HepG2 (cell line): Measurements from ENCODE around the gene CDCP1. TPM values are rescaled to one million over a fixed set of nuclear protein-coding genes. Genes with fewer than 3 reads are reported as not detected.
A peak's percentile ranks its signal among the peaks of the same experiment; 100 is the strongest.

Source experiments
- ATAC-seq: fragments of 200-7000 bp; cut with Tn5 transposase; 3 replicates; pipeline ENCODE4 v1.9.1; 2020; ENCODE audit warnings: mild to moderate bottlenecking, moderate library complexity
- BruUV-seq: library from RNA; stranded (reverse); fragments of 400-500 nt; replicated peaks from 2 replicates; lab custom pipeline; 2021; lab: Mats Ljungman, UMichigan
- CTCF ChIA-PET: fragments of 300-600 bp; formaldehyde crosslinking; extraction: SDS; loops from one replicate; lab custom pipeline; 2021; ENCODE audit warnings: low total read pairs, inconsistent platforms, low intra/inter-chr PET ratio; lab: Yijun Ruan, JAX
- POLR2A ChIA-PET: fragments of 350-600 bp; sonication (Branson Sonifier 250); formaldehyde crosslinking; loops from one replicate; lab custom pipeline; 2020; ENCODE audit warnings: antibody characterized with exemption, inconsistent platforms; lab: Yijun Ruan, JAX
- DNase-seq: peaks from one replicate; pipeline ENCODE4 v3.0.0-alpha.2; 2015; ENCODE audit warnings: low spot score
- FAIRE-seq: peaks from 3 replicates; lab custom pipeline; 2011; peaks lifted over from hg19 to GRCh38; lab: Jason Lieb, UNC
- H2AFZ ChIP-seq: one replicate; pipeline ENCODE4 v1.6.1; 2011; ENCODE audit warnings: low read length, inconsistent platforms
- H3K27ac ChIP-seq: fragments of 300-600 bp; 3 replicates; pipeline ENCODE4 v1.8.0; 2011; ENCODE audit warnings: mixed run types, mild to moderate bottlenecking, mixed read lengths, low read length, inconsistent platforms; ENCODE audit not compliant: insufficient read depth; ENCODE audit errors: extremely low read length
- H3K27me3 ChIP-seq, 2 experiments: fragments of 200-600 bp in 1 of 2; 2 replicates in 1 of 2; 3 replicates in 1 of 2; pipeline versions ENCODE4 v1.6.0 to v1.8.0; 2011; ENCODE audit warnings: low read length in 2 of 2, mild to moderate bottlenecking in 2 of 2, moderate library complexity in 2 of 2, inconsistent platforms in 1 of 2; ENCODE audit not compliant: insufficient read depth in 2 of 2, control insufficient read depth in 1 of 2
- H3K36me3 ChIP-seq, 2 experiments: fragments of 200-600 bp in 1 of 2; replicated peaks in 1 of 2; 2 replicates in 1 of 2; 3 replicates in 1 of 2; pipeline versions ENCODE4 v1.5.1 to v1.8.0; 2011; ENCODE audit warnings: low read length in 2 of 2, inconsistent platforms in 1 of 2; ENCODE audit not compliant: insufficient read depth in 2 of 2, control insufficient read depth in 1 of 2
- H3K4me1 ChIP-seq: 2 replicates; pipeline ENCODE4 v1.5.1; 2012; ENCODE audit warnings: low read length, inconsistent platforms; ENCODE audit not compliant: insufficient read depth
- H3K4me2 ChIP-seq: 2 replicates; pipeline ENCODE4 v1.6.0; 2011; ENCODE audit warnings: low read depth, low read length, inconsistent platforms
- H3K4me3 ChIP-seq, 3 experiments: fragments of 200-600 bp in 1 of 3; sonication (generic), shearing (Covaris generic) in 1 of 3; replicated peaks in 1 of 3; 2 replicates each; pipeline ENCODE4 v1.5.1; 2011 to 2016; ENCODE audit warnings: low read length in 3 of 3, inconsistent platforms in 2 of 3, low read depth in 2 of 3, mild to moderate bottlenecking in 2 of 3, control low read depth in 1 of 3, mixed read lengths in 1 of 3; ENCODE audit not compliant: insufficient read depth in 1 of 3
- H3K79me2 ChIP-seq: one replicate; pipeline ENCODE4 v1.6.1; 2011; ENCODE audit warnings: low read length, inconsistent platforms; ENCODE audit not compliant: insufficient read depth
- H3K9ac ChIP-seq: 2 replicates; pipeline ENCODE4 v1.6.0; 2011; ENCODE audit warnings: mild to moderate bottlenecking, low read depth, low read length, inconsistent platforms; ENCODE audit not compliant: insufficient read depth
- H3K9me3 ChIP-seq: 2 replicates; pipeline ENCODE4 v1.5.1; 2012; ENCODE audit warnings: mild to moderate bottlenecking, low read length
- H4K20me1 ChIP-seq: 2 replicates; pipeline ENCODE4 v1.6.0; 2011; ENCODE audit warnings: inconsistent platforms, mild to moderate bottlenecking, low read length, moderate library complexity; ENCODE audit not compliant: insufficient read depth
- CBX1 ChIP-seq: IDR thresholded peaks from one replicate; pipeline ENCODE4 v1.6.1; 2016; ENCODE audit warnings: antibody characterized with exemption, low read depth
- DPF2 ChIP-seq: sonication (generic); formaldehyde crosslinking; IDR thresholded peaks from 2 replicates; pipeline ENCODE4 v1.4.0; 2020; ENCODE audit warnings: mild to moderate bottlenecking, low read depth, missing genetic modification reagents, borderline replicate concordance
- GLI4 ChIP-seq: sonication (generic); formaldehyde crosslinking; IDR thresholded peaks from 2 replicates; pipeline ENCODE4 v1.5.1; 2020; ENCODE audit warnings: missing genetic modification reagents, mild to moderate bottlenecking, moderate library complexity, borderline replicate concordance
- HHEX ChIP-seq: IDR thresholded peaks from 2 replicates; pipeline ENCODE4 v1.6.1; 2016; ENCODE audit warnings: control low read depth
- HMGA1 ChIP-seq: sonication (generic); formaldehyde crosslinking; conservative IDR thresholded peaks from 2 replicates; pipeline ENCODE4 v1.4.0; 2020; ENCODE audit warnings: missing genetic modification reagents
- MIER2 ChIP-seq: IDR thresholded peaks from 2 replicates; pipeline ENCODE4 v1.6.1; 2016; ENCODE audit warnings: missing biosample characterization, missing genetic modification reagents
- PCBP2 ChIP-seq: fragments of 200-400 bp; formaldehyde crosslinking; optimal IDR thresholded peaks from 2 replicates; pipeline ENCODE3; 2018; ENCODE audit warnings: low read length, low read depth; ENCODE audit not compliant: poor library complexity, severe bottlenecking
- POLR2AphosphoS5 ChIP-seq: IDR thresholded peaks from 2 replicates; pipeline ENCODE4 v1.6.1; 2012; ENCODE audit warnings: low read depth, low read length
- SKI ChIP-seq: fragments of 450-650 bp; IDR thresholded peaks from one replicate; pipeline ENCODE4 v1.6.1; 2018; ENCODE audit warnings: mild to moderate bottlenecking; ENCODE audit not compliant: partially characterized antibody
- SRSF1 ChIP-seq: fragments of 200-400 bp; formaldehyde crosslinking; optimal IDR thresholded peaks from 2 replicates; pipeline ENCODE3; 2017; ENCODE audit warnings: mild to moderate bottlenecking, low read depth, low read length, moderate library complexity
- ZFP36L1 ChIP-seq: sonication (generic); formaldehyde crosslinking; IDR thresholded peaks from 2 replicates; pipeline ENCODE4 v1.8.0; 2022; ENCODE audit warnings: mild to moderate bottlenecking, missing genetic modification reagents, moderate library complexity
- ZNF557 ChIP-seq: sonication (generic); formaldehyde crosslinking; IDR thresholded peaks from 2 replicates; pipeline ENCODE4 v1.4.0; 2020; ENCODE audit warnings: missing genetic modification reagents
- ZNF720 ChIP-seq: sonication (generic); formaldehyde crosslinking; IDR thresholded peaks from 2 replicates; pipeline ENCODE4 v1.4.0; 2020; ENCODE audit warnings: missing genetic modification reagents
- WGBS: methylation state at CpG from one replicate; pipeline ENCODE4 v1.1.6; 2017; ENCODE audit warnings: low lambda C conversion rate; 5-methylcytosine and 5-hydroxymethylcytosine counted together
- in situ Hi-C: cut with HindIII; loops from 2 replicates; pipeline ENCODE4 v1.10.0; 2017; ENCODE audit warnings: low pct_unique_long_range_greater_than_20kb; ENCODE audit not compliant: extremely low pct_ligation_motif_present
- intact Hi-C: fragments of 100-400 bp; cut with micrococcal nuclease; formaldehyde crosslinking; loops from one replicate; pipeline ENCODE4 v1.10.0; 2022; ENCODE audit not compliant: unreplicated experiment
- polyA plus RNA-seq, 8 experiments: library from polyadenylated mRNA; depleted of rRNA in 3 of 8; stranded (reverse) in 7 of 8; unstranded in 1 of 8; fragments of >200 nt; fragmentation: Illumina TruSeq in 4 of 8; extraction: Trizol in 4 of 8; gene quantifications; 2 replicates each; pipeline versions ENCODE4 v1.2.1 to v1.2.3, GENCODE V29; 2011 to 2016; ENCODE audit warnings: low read depth in 4 of 8, missing spikeins in 1 of 8, mixed read lengths in 1 of 8; ENCODE audit not compliant: insufficient read depth in 1 of 8
- total RNA-seq, 5 experiments: library from RNA; depleted of rRNA; stranded (reverse); fragments of >200 nt; fragmentation: Illumina TruSeq; extraction: Trizol; gene quantifications; 2 replicates each; pipeline ENCODE4 v1.2.3, GENCODE V29; 2016; ENCODE audit warnings: low read depth in 1 of 5
- TF ChIP-seq, protein P1 (sequence below): sonication (generic); formaldehyde crosslinking; IDR thresholded peaks from 2 replicates; pipeline ENCODE4 v1.4.0; 2020; ENCODE audit warnings: missing genetic modification reagents
- TF ChIP-seq, protein P2 (sequence below): sonication (generic); formaldehyde crosslinking; conservative IDR thresholded peaks from 2 replicates; pipeline ENCODE4 v1.4.0; 2020; ENCODE audit warnings: missing genetic modification reagents

Gene CDCP1
- total and polyA plus RNA-seq, 2 of the 13 experiments (the other 11 are each of a cell fraction or from before 2014, with no cell fraction given): 0.11 to 0.18 TPM

DNA sequence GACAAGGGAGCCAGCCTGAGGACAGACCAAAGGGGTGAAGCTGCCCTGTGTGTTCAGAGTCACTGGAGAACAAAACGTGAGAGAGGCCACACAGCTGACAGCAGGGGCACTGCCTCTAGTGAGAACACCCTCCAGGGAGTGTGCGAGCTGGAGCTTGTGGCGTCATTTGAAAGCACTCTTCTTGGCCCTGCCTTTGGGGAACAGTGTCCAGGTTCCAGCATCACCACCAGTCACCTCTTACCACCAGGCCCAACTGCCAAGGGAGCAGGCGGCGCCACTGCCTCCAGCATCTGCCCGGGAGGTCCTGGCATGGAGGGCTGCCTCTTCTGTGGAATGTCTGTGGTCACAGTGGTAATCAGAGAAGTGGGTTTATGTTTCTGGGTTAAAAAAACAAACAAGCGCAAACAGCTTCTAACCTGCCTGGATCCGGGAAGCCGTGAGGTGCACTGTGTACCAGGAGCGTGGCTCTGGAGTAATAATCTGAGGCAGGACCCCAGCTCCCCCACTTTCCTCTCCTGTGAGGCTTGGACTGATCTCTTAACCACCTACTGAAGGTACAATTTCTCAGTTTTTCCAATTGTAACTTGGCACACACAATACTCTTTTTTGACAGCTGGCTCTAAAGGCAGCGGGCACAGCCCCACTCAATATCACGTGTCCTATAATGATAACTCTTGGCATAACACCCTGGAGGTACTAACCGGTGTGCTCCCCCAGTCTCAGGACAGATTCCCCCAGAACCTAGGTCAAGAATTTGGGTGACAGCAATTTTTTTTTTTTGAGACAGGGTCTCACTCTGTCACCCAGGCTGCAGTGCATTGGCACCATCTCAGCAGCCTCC, 32.2 kb upstream of the CDCP1 start:
- CTCF ChIA-PET: no interaction called here
- intact Hi-C loops: no loop called here
- Histone ChIP-seq H3K4me3 (no peak overlapping the region), H3K27ac (no peak overlapping the region), H3K36me3 (no peaks in the 10 kb centered on the region), H2AFZ (no peak overlapping the region), H3K4me2 (no peak overlapping the region), H3K27me3 (peaks cover 0 to 4% of the 10 kb centered on the region in 2 experiments; a peak in 3 of 5 replicates), H3K4me1 (peaks cover 8% of the 10 kb centered on the region), H3K9ac (no peak overlapping the region), H3K79me2 (no peaks in the 10 kb centered on the region), H4K20me1 (no peaks in the 10 kb centered on the region), H3K9me3 (no peaks in the 10 kb centered on the region)
- TF ChIP-seq DPF2 (CRISPR knock-in tag) (no peak), HMGA1 (CRISPR knock-in tag) (no peak), ZFP36L1 (CRISPR knock-in tag) (no peak), CBX1 (no peak), GLI4 (CRISPR knock-in tag) (no peak)
- no peak for DNase-seq
- no peak for FAIRE-seq
- ATAC-seq: peak; percentile 41; the same call in 2 of the 3 replicates
- in situ Hi-C loops: no loop called here
- WGBS: 43% methylated on average over 7 of the region's 13 CpGs
- POLR2A ChIA-PET: no interaction called here
- BruUV-seq: no TSS peak

DNA sequence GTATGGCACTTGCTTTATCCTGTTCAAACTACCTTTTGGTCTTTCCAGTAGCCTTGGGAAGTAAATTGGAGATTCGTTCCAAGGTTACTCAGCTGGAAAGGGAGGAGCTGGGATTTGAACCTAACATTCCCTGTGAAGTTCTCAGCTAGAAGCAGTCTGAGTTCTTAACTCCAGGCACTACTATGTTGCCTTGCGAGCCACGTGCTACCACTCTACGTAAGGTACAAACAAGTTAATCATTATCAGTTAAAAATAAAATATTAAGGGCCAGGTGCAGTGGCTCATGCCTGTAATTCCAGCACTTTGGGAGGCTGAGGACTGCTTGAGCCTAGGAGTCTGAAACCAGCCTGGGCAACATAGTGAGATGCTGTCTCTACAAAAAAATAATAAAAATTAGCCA, 30.7 kb upstream of the CDCP1 start:
- Histone ChIP-seq H3K9me3 (no peaks in the 10 kb centered on the region), H3K36me3 (no peaks in the 10 kb centered on the region), H4K20me1 (no peaks in the 10 kb centered on the region), H3K4me2 (no peak overlapping the region), H3K27me3 (peaks cover 0 to 4% of the 10 kb centered on the region in 2 experiments; a peak in 3 of 5 replicates), H3K4me3 (no peak overlapping the region), H3K4me1 (no peaks in the 10 kb centered on the region), H3K9ac (no peak overlapping the region), H3K79me2 (no peaks in the 10 kb centered on the region), H3K27ac (no peak overlapping the region), H2AFZ (no peak overlapping the region)
- 0% methylated on average over 4 of the region's 4 CpGs for WGBS
- in situ Hi-C loops (no loop called here), intact Hi-C loops (no loop called here)
- FAIRE-seq (no peak), DNase-seq (no peak), ATAC-seq (no peak)
- BruUV-seq: no TSS peak
- POLR2A ChIA-PET: no interaction called here
- CTCF ChIA-PET: no interaction called here
- no peak for TF ChIP-seq PCBP2
- TF ChIP-seq, protein P1, sequence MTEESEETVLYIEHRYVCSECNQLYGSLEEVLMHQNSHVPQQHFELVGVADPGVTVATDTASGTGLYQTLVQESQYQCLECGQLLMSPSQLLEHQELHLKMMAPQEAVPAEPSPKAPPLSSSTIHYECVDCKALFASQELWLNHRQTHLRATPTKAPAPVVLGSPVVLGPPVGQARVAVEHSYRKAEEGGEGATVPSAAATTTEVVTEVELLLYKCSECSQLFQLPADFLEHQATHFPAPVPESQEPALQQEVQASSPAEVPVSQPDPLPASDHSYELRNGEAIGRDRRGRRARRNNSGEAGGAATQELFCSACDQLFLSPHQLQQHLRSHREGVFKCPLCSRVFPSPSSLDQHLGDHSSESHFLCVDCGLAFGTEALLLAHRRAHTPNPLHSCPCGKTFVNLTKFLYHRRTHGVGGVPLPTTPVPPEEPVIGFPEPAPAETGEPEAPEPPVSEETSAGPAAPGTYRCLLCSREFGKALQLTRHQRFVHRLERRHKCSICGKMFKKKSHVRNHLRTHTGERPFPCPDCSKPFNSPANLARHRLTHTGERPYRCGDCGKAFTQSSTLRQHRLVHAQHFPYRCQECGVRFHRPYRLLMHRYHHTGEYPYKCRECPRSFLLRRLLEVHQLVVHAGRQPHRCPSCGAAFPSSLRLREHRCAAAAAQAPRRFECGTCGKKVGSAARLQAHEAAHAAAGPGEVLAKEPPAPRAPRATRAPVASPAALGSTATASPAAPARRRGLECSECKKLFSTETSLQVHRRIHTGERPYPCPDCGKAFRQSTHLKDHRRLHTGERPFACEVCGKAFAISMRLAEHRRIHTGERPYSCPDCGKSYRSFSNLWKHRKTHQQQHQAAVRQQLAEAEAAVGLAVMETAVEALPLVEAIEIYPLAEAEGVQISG (CRISPR knock-in tag): no peak
- no peak for TF ChIP-seq POLR2AphosphoS5
- TF ChIP-seq ZNF557 (CRISPR knock-in tag): no peak
- no peak for TF ChIP-seq SKI
- no peak for TF ChIP-seq DPF2 (CRISPR knock-in tag)
- TF ChIP-seq SRSF1: no peak
- TF ChIP-seq HHEX: no peak
- no peak for TF ChIP-seq MIER2 (CRISPR knock-in tag)
- TF ChIP-seq, protein P2, sequence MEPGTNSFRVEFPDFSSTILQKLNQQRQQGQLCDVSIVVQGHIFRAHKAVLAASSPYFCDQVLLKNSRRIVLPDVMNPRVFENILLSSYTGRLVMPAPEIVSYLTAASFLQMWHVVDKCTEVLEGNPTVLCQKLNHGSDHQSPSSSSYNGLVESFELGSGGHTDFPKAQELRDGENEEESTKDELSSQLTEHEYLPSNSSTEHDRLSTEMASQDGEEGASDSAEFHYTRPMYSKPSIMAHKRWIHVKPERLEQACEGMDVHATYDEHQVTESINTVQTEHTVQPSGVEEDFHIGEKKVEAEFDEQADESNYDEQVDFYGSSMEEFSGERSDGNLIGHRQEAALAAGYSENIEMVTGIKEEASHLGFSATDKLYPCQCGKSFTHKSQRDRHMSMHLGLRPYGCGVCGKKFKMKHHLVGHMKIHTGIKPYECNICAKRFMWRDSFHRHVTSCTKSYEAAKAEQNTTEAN (CRISPR knock-in tag): no peak
- no peak for TF ChIP-seq ZNF720
